ENCODE data around the gene PITX1. TPM values are rescaled to one million over a fixed set of nuclear protein-coding genes. Genes with fewer than 3 reads are reported as not detected.

PITX1 gene
- total and polyA plus RNA-seq, 2 donors (not counting 3 experiments of a cell fraction or from before 2014, with no cell fraction given) = 0.48 to 6.0 TPM

GRCh38 chr5:135030123-135030955 is 3.7 kb downstream of the PITX1 start:
- Histone ChIP-seq H3K4me3 (replicated peaks in 1 of 3; ENCODE audit: insufficient read depth in 1 of 3, low read depth in 1 of 3, low read length in 3 of 3) (no peak overlapping the region), H3K27ac (ENCODE audit: insufficient read depth, low read depth, low read length) (no peak overlapping the region), H4K20me1 (replicated peaks; ENCODE audit: control insufficient read depth, extremely low read depth, insufficient read depth, low read length) (no peaks in the 10 kb centered on the region), H3K9me1 (replicated peaks; ENCODE audit: control insufficient read depth, extremely low read depth, insufficient read depth, low read length) (no peaks in the 10 kb centered on the region), H3K4me1 (ENCODE audit: control insufficient read depth, extremely low read depth, insufficient read depth, low read length) (peaks cover 5% of the 10 kb centered on the region), H2AFZ (ENCODE audit: low read depth, low read length) (no peak overlapping the region), H3K36me3 (ENCODE audit: control insufficient read depth in 2 of 2, extremely low read depth in 1 of 2, insufficient read depth in 2 of 2, low read length in 2 of 2) (no peaks in the 10 kb centered on the region), H3K4me2 (ENCODE audit: insufficient read depth, low read length) (no peak overlapping the region), H3K9me3 (replicated peaks; ENCODE audit: control insufficient read depth, insufficient read depth, low read length) (no peaks in the 10 kb centered on the region), H3K79me2 (ENCODE audit: control insufficient read depth, insufficient read depth, low read length) (no peaks in the 10 kb centered on the region), H3K9ac (replicated peaks; ENCODE audit: extremely low read depth, insufficient read depth, low read length) (no peak overlapping the region), H3K27me3 (ENCODE audit: control insufficient read depth in 2 of 2, insufficient read depth in 2 of 2, low read length in 2 of 2) (peaks cover 75 to 90% of the 10 kb centered on the region in 2 experiments)
- TF ChIP-seq MAX (IDR thresholded peaks at IDR 0.05; ENCODE audit: insufficient read depth, insufficient read length) (no peak), FOS (IDR thresholded peaks at IDR 0.05; ENCODE audit: borderline replicate concordance, insufficient read depth, low read length) (no peak), POLR2AphosphoS5 (IDR thresholded peaks at IDR 0.05; ENCODE audit: insufficient read depth, low read depth, low read length) (no peak)
- intact Hi-C loops (cut with micrococcal nuclease) (loop anchor here (5.0 kb wide), 1 partner anchor 302 kb away; no protein-coding TSS in a partner anchor), dilution Hi-C loops (cut with MboI; ENCODE audit: extremely low pct_ligation_motif_present, low sequenced_read_pairs) (no loop called here)
- no TSS peak for BruUV-seq (replicated peaks)
- ChIA-PET POLR2A (no interaction called here), CTCF (interaction anchor here (0.8 kb wide), 1 partner anchor 9 kb away, joined by 3 read pairs; no protein-coding TSS in a partner anchor)
- FAIRE-seq = no peak
- no peak for DNase-seq (ENCODE audit: low read depth, low spot score)

GRCh38 chr5:135029477-135030122 is 4.4 kb downstream of the PITX1 start:
- FAIRE-seq = no peak
- ChIA-PET CTCF (interaction anchor here (1.1 kb wide), 1 partner anchor 16 kb away, joined by 4 read pairs; no protein-coding TSS in a partner anchor), POLR2A (no interaction called here)
- Histone ChIP-seq H2AFZ (ENCODE audit: low read depth, low read length) (no peak overlapping the region), H4K20me1 (replicated peaks; ENCODE audit: control insufficient read depth, extremely low read depth, insufficient read depth, low read length) (no peaks in the 10 kb centered on the region), H3K9ac (replicated peaks; ENCODE audit: extremely low read depth, insufficient read depth, low read length) (no peak overlapping the region), H3K9me1 (replicated peaks; ENCODE audit: control insufficient read depth, extremely low read depth, insufficient read depth, low read length) (no peaks in the 10 kb centered on the region), H3K4me3 (replicated peaks in 1 of 3; ENCODE audit: insufficient read depth in 1 of 3, low read depth in 1 of 3, low read length in 3 of 3) (no peak overlapping the region), H3K4me2 (ENCODE audit: insufficient read depth, low read length) (no peak overlapping the region), H3K36me3 (ENCODE audit: control insufficient read depth in 2 of 2, extremely low read depth in 1 of 2, insufficient read depth in 2 of 2, low read length in 2 of 2) (no peaks in the 10 kb centered on the region), H3K9me3 (replicated peaks; ENCODE audit: control insufficient read depth, insufficient read depth, low read length) (no peaks in the 10 kb centered on the region), H3K4me1 (ENCODE audit: control insufficient read depth, extremely low read depth, insufficient read depth, low read length) (peaks cover 5% of the 10 kb centered on the region), H3K27me3 (ENCODE audit: control insufficient read depth in 2 of 2, insufficient read depth in 2 of 2, low read length in 2 of 2) (peaks cover 67 to 83% of the 10 kb centered on the region in 2 experiments), H3K27ac (ENCODE audit: insufficient read depth, low read depth, low read length) (no peak overlapping the region), H3K79me2 (ENCODE audit: control insufficient read depth, insufficient read depth, low read length) (no peaks in the 10 kb centered on the region)
- no TSS peak for BruUV-seq (replicated peaks)
- TF ChIP-seq EZH2 (IDR thresholded peaks at IDR 0.05; ENCODE audit: borderline replicate concordance, low read depth, low read length, severe bottlenecking) (peak; percentile 27), POLR2AphosphoS5 (IDR thresholded peaks at IDR 0.05; ENCODE audit: insufficient read depth, low read depth, low read length) (no peak), CTCF (IDR thresholded peaks at IDR 0.05; ENCODE audit: extremely low read depth in 1 of 2, insufficient read depth in 1 of 2, low read depth in 1 of 2, low read length in 2 of 2) (no peak), GATA2 (IDR thresholded peaks at IDR 0.05; ENCODE audit: insufficient read depth, insufficient read length, low read depth, low read length) (no peak), MAX (IDR thresholded peaks at IDR 0.05; ENCODE audit: insufficient read depth, insufficient read length) (no peak), POLR2A (IDR thresholded peaks at IDR 0.05; ENCODE audit: low read depth, low read length) (no peak), MYC (IDR thresholded peaks at IDR 0.05; ENCODE audit: low read depth, low read length) (no peak), FOS (IDR thresholded peaks at IDR 0.05; ENCODE audit: borderline replicate concordance, insufficient read depth, low read length) (no peak)
- no peak for DNase-seq (ENCODE audit: low read depth, low spot score)
- intact Hi-C loops (cut with micrococcal nuclease) (loop anchor here (5.0 kb wide), 2 partner anchors 163 to 303 kb away; no protein-coding TSS in a partner anchor), dilution Hi-C loops (cut with MboI; ENCODE audit: extremely low pct_ligation_motif_present, low sequenced_read_pairs) (no loop called here)
